Esophagus squamous epithelium (tissue), 5 donors: ENCODE results near the gene PDRG1. TPM values are rescaled to one million over a fixed set of nuclear protein-coding genes. Genes with fewer than 3 reads are reported as not detected.

Source experiments
- DNase-seq: peaks from one replicate; lab custom pipeline; 2025; lab: John Stamatoyannopoulos, UW
- H3K27ac ChIP-seq, 4 donors: fragments of 200-600 bp; sonication (generic); one replicate each; pipeline ENCODE4 v1.5.1; 2016 to 2019; ENCODE audit warnings: mild to moderate bottlenecking in 1 of 4
- H3K27me3 ChIP-seq, 4 donors: fragments of 200-600 bp; sonication (generic); 1 replicate in 3 of 4; 2 replicates in 1 of 4; pipeline versions ENCODE4 v1.5.1 to v1.6.0; 2017 to 2021; ENCODE audit warnings: antibody characterized with exemption in 1 of 4
- H3K36me3 ChIP-seq, 3 donors: fragments of 200-600 bp; sonication (generic); one replicate each; pipeline ENCODE4 v1.5.1; 2016 to 2019
- H3K4me1 ChIP-seq, 3 donors: fragments of 200-600 bp; sonication (generic); one replicate each; pipeline ENCODE4 v1.5.1; 2017 to 2019
- H3K4me3 ChIP-seq, 4 donors: fragments of 200-600 bp; sonication (generic); 1 replicate in 3 of 4; 2 replicates in 1 of 4; pipeline ENCODE4 v1.5.1; 2016 to 2019; ENCODE audit warnings: mild to moderate bottlenecking in 2 of 4, moderate library complexity in 1 of 4
- H3K9me3 ChIP-seq, 3 donors: fragments of 200-600 bp; sonication (generic); one replicate each; pipeline ENCODE4 v1.5.1; 2016 to 2019
- CTCF ChIP-seq, 6 experiments: fragments of 450-650 bp in 4 of 6; fragments of 200-600 bp in 2 of 6; sonication (generic) in 2 of 6; IDR thresholded peaks; one replicate each; pipeline ENCODE4 v1.5.1; 2016 to 2019; ENCODE audit warnings: antibody characterized with exemption in 6 of 6, mild to moderate bottlenecking in 4 of 6, moderate library complexity in 4 of 6
- POLR2A ChIP-seq, 4 donors: fragments of 450-650 bp; IDR thresholded peaks; one replicate each; pipeline ENCODE4 v1.6.1; 2017; ENCODE audit warnings: antibody characterized with exemption in 4 of 4, mild to moderate bottlenecking in 4 of 4, moderate library complexity in 3 of 4
- WGBS, 2 donors: methylation state at CpG; one replicate each; pipeline ENCODE4 v1.1.5; 2018; 5-methylcytosine and 5-hydroxymethylcytosine counted together
- intact Hi-C: fragments of 100-400 bp; cut with DNase I; formaldehyde crosslinking; loops from one replicate; pipeline ENCODE4 v1.15.0; 2022
- total RNA-seq, 4 donors: library from RNA; depleted of rRNA; stranded (reverse); fragments of >200 nt; gene quantifications; one replicate each; pipeline ENCODE4 v1.1.0, GENCODE V29; 2016
- donor health status: DM: yes; HTN: yes; CAD: no.

The PDRG1 gene
- total RNA-seq, 4 donors from 2014 or later = 6.6 to 14.8 (median 11.1) TPM

- intact Hi-C loops = no loop called here
- Histone ChIP-seq H3K27me3 (peaks cover 0 to 37% (median 0%) of the 10 kb centered on the region in 4 donors), H3K27ac (no peak overlapping the region), H3K9me3 (no peaks in the 10 kb centered on the region), H3K4me3 (no peak overlapping the region), H3K4me1 (no peaks in the 10 kb centered on the region), H3K36me3 (no peaks in the 10 kb centered on the region)
- TF ChIP-seq POLR2A (IDR thresholded peaks at IDR 0.05) (no peak), CTCF (IDR thresholded peaks at IDR 0.05) (no peak)
- WGBS, 2 donors = 56 to 57% methylated on average over 8 of the region's 8 CpGs
- no peak for DNase-seq
Measured at GRCh38 chr20:31927627-31928159, 24.2 kb downstream of the PDRG1 start.

- intact Hi-C loops = no loop called here
- H3K27me3 ChIP-seq = peaks cover 0 to 37% (median 0%) of the 10 kb centered on the region in 4 donors
- no peaks in the 10 kb centered on the region for H3K9me3 ChIP-seq
- WGBS, 2 donors = 73 to 89% methylated on average over 2 of the region's 2 CpGs
- no peak overlapping the region for H3K4me3 ChIP-seq
- no peaks in the 10 kb centered on the region for H3K36me3 ChIP-seq
- H3K4me1 ChIP-seq = no peaks in the 10 kb centered on the region
- no peak for DNase-seq
- TF ChIP-seq CTCF (IDR thresholded peaks at IDR 0.05) = no peak
- TF ChIP-seq POLR2A (IDR thresholded peaks at IDR 0.05) = no peak
- no peak overlapping the region for H3K27ac ChIP-seq
Measured at GRCh38 chr20:31926493-31926892, 25.4 kb downstream of the PDRG1 start.

DNA sequence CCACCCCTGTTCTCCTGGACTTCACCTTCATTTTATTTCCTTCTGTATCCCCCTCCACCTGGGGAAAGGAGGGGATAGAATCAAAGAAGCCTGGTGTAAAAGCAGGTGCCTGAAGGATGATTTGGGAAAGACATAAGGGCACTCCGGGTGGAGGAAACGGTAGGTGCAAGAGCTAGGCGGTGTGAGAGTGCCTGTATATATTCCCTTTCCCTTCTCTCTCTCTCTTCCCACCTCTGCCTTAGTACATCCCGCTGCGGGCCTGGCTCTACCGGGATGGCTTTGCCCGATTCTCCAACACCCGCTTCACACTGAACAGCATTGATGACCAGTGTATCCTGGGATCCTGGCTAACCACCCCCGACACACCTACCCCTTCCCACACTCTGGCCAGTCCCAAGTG, 26.2 kb downstream of the PDRG1 start:
- WGBS, 2 donors = 53 to 73% methylated on average over 8 to 9 of the region's 9 CpGs
- Histone ChIP-seq H3K4me3 (no peak overlapping the region), H3K27ac (no peak overlapping the region), H3K4me1 (peaks cover 0 to under 1% (median 0%) of the 10 kb centered on the region in 3 donors), H3K9me3 (no peaks in the 10 kb centered on the region), H3K27me3 (peaks cover 0 to 37% (median 0%) of the 10 kb centered on the region in 4 donors), H3K36me3 (no peaks in the 10 kb centered on the region)
- TF ChIP-seq CTCF (IDR thresholded peaks at IDR 0.05) (no peak), POLR2A (IDR thresholded peaks at IDR 0.05) (no peak)
- DNase-seq = no peak
- intact Hi-C loops = no loop called here

DNA sequence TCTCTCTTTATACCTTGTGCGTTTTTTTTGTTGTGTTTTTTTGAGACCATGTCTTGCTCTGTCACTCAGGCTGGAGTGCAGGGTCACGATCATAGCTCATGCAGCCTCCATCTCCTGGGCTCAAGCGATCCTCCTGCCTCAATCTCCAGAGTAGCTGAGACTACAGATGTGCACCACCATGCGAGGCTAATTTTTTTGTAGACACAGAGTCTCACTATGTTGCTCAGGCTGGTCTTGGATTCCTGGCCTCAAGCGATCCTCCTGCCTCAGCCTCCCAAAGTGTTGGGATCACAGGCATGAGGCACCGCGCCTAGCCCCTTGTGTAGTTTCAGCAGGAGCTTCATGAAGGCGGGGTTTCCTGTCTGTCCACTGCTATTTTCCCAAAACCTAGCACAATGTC, 27.3 kb downstream of the PDRG1 start:
- intact Hi-C loops = no loop called here
- no peak for TF ChIP-seq CTCF (IDR thresholded peaks at IDR 0.05)
- no peak for TF ChIP-seq POLR2A (IDR thresholded peaks at IDR 0.05)
- Histone ChIP-seq H3K27me3 (peaks cover 0 to 37% (median 0%) of the 10 kb centered on the region in 4 donors), H3K4me3 (no peak overlapping the region), H3K27ac (no peak overlapping the region), H3K36me3 (no peaks in the 10 kb centered on the region), H3K9me3 (no peaks in the 10 kb centered on the region), H3K4me1 (peaks cover 0 to 12% (median 0%) of the 10 kb centered on the region in 3 donors)
- no peak for DNase-seq
- WGBS, 2 donors = 89 to 90% methylated on average over 8 of the region's 8 CpGs

GRCh38 chr20:31923388-31924331, 28.2 kb downstream of the PDRG1 start:
- 46 to 53% methylated on average over 11 to 13 of the region's 13 CpGs for whole genome bisulfite sequencing, 2 donors
- Histone ChIP-seq H3K4me1 (peaks cover 5 to 21% (median 6%) of the 10 kb centered on the region in 3 donors), H3K36me3 (no peaks in the 10 kb centered on the region), H3K27ac (no peak overlapping the region), H3K27me3 (peaks cover 0 to 37% (median 0%) of the 10 kb centered on the region in 4 donors), H3K4me3 (no peak overlapping the region), H3K9me3 (no peaks in the 10 kb centered on the region)
- intact Hi-C loops = no loop called here
- DNase-seq = no peak
- TF ChIP-seq POLR2A (IDR thresholded peaks at IDR 0.05) = no peak
- no peak for TF ChIP-seq CTCF (IDR thresholded peaks at IDR 0.05)
